HG03558 (cell line): ENCODE results near the gene B9D1.

Experiments
- ATAC-seq: cut with Tn5 transposase; IDR thresholded peaks from one replicate; pipeline ENCODE4 v1.9.1; 2021; ENCODE audit warnings: moderate number of reproducible peaks; ENCODE audit not compliant: unreplicated experiment; ENCODE audit errors: extremely low read depth

The B9D1 gene

GRCh38 chr17:19377602-19378415 lies 15.3 kb upstream of the B9D1 start:
- ATAC-seq: peak; percentile 81

DNA sequence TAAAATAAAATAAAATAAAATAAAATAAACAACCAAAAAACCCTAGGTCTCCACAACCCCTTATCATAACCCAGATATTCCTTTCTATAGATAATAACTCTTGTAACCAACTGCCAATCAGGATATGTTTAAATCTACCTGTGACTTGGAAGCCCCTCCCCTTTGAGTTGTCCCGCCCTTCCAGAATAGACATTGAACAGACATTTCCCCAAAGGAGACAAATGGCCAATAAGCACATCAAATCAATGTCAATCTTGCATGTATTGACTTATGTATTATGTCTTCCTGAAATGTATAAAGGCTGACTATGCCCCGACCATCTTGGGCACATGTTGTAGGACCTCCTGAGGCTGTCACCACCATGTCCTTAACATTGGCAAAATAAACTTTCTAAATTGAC lies 14.3 kb upstream of the B9D1 start:
- no peak for ATAC-seq

GRCh38 chr17:19375732-19376131 lies 13.2 kb upstream of the B9D1 start:
- ATAC-seq: no peak

DNA sequence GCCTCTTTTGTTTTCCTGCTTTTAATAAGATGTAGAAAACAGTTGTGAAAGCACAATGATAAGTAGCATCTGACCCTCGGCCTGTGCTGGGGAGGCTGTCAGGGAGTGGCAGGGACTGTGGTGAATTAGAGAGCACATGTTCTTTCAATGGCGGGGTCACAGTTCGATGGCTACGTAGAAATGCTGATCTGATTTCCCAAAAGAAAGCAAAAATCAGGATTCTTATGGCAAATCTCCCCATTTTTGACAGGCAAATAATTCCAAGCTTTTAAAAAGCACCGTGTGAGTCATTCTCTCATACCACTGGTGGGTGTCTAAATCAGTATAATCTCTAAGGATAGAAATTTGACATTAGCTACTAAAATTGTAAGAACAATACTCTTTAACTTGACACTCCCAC lies 11.6 kb upstream of the B9D1 start:
- ATAC-seq: no peak

GRCh38 chr17:19372866-19373504 lies 10.5 kb upstream of the B9D1 start:
- no peak for ATAC-seq

DNA sequence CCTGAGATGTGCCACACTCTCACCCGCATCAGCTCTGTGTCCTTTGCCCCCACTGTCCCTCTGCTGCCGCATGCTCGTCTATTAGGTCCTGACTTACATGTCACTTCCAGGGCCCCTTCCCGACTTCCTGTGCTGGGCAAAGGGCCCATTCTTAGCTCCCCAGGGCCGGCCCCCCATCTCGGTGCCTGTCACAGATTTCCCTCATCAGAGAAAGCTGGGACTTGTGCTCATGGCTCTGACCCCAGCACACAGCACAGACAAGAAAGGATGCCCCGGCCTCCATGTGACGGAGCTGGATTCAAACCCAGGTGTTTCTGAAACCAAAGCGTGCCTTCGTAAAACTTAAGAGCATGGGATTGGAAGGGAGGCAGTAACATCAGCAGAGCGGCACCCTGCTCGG lies 9.9 kb upstream of the B9D1 start:
- ATAC-seq: no peak

GRCh38 chr17:19372011-19372370 lies 9.5 kb upstream of the B9D1 start:
- ATAC-seq: no peak

GRCh38 chr17:19371259-19372010 lies 8.9 kb upstream of the B9D1 start:
- ATAC-seq: no peak

DNA sequence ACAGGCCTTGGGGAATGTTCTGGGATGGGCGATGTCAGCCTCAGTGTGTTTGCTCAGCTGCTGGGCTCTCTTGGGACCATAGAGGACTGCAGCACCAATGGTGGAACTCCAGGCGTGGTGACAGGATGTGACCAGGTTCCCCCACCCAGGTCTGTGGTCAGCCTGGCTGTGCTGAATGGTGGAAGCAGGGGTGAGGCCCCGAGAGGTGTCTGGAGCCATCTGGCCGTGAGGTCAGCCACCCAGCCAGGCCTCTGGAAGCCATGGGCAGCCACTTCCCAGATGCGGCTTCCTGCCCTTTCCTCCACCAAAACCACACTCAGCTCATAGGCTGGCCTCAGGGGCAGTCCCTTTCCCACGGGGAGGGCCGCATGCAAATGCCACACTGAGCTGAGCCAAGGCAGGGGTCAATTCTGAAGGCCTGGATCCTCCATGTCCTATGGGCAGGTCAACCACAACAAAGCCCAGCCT lies 8.0 kb upstream of the B9D1 start:
- no peak for ATAC-seq

DNA sequence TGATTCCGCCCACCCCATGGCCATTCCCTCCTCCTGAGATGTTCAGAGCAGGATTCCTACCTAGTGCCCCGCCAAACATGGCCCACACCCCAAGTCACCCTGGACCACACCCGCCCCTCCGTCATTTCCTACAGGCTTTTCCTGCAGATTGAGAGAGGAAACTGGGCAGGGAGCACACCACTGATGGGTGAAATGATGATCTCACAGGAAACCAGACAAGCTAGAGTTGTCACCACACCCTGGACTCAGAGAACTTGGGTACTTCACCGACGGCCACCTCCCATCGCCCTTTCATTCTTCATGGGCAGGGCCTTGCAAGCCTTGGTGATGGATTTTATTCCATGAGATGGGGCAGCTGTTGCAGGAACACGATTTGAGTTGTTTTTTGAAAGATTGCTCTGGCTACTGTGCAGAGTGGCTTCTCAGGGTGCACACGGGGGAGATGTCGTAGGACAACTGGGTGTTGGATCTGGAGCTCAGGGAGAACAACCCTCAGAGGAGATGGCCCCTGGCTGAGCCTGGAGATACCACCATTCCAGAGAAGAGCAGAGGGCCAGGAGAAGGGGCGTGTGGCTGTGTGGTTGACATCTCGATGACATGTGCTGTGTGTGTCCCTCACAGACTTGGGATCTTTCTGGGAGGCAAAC lies 7.4 kb upstream of the B9D1 start:
- no peak for ATAC-seq

- ATAC-seq: no peak
Measured at GRCh38 chr17:19369107-19369778, 6.7 kb upstream of the B9D1 start.

GRCh38 chr17:19368229-19368628 lies 5.7 kb upstream of the B9D1 start:
- no peak for ATAC-seq

- ATAC-seq: no peak
Measured at GRCh38 chr17:19366637-19366972, 4.1 kb upstream of the B9D1 start.

DNA sequence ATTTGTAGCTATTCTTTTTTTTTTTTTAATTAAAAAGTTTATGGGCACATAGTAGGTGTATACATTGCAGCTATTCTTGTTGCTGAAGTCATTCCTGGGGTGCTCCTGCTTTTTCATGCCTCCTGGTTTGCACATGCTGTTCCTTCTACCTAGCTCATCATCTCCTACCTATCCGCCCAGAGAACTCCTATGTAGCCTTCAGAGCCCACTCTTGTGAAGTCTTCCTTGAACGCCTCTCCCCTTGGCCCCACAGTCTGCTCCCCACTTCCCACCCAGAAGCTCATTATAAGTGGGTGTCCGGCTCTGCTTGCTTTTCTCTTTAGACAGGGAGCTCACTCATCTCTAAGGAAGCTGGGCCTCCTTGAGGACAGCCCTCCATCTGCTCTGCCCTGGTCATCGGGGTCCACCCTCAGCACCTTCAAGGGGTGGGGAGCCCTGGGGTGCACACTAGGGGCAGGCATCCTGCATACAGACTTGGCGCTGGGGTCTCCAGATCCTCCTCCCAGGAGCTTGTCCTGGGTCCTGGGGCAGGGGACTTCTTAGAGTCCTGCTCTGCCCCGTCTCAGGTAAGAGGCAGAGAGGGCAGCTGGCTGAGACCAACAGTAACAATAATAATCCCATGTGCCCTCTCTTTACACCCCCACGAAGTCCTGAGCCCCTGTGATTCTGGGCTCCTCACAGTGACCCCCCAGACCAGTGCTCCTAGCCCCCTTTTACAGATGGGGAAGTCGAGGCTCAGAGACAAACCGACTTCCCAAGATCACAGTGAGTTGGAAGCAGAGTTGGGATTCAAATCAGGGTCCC lies 3.5 kb upstream of the B9D1 start:
- no peak for ATAC-seq

DNA sequence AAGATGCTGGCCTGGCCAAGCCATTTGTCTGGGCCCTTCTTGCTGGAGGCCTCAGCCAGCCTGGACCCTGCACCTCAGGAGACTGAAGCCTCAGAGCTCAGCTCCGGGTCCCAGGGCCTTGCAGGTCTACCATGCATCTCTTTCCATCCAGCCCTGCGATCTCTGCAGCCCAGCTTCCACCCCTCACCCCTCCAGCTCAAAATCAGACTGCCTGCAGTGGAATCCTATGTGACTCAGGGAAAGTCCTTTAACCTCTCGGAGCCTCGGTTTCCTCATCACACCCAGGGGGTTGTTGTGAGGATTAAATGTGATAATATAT lies 2.9 kb upstream of the B9D1 start:
- no peak for ATAC-seq

DNA sequence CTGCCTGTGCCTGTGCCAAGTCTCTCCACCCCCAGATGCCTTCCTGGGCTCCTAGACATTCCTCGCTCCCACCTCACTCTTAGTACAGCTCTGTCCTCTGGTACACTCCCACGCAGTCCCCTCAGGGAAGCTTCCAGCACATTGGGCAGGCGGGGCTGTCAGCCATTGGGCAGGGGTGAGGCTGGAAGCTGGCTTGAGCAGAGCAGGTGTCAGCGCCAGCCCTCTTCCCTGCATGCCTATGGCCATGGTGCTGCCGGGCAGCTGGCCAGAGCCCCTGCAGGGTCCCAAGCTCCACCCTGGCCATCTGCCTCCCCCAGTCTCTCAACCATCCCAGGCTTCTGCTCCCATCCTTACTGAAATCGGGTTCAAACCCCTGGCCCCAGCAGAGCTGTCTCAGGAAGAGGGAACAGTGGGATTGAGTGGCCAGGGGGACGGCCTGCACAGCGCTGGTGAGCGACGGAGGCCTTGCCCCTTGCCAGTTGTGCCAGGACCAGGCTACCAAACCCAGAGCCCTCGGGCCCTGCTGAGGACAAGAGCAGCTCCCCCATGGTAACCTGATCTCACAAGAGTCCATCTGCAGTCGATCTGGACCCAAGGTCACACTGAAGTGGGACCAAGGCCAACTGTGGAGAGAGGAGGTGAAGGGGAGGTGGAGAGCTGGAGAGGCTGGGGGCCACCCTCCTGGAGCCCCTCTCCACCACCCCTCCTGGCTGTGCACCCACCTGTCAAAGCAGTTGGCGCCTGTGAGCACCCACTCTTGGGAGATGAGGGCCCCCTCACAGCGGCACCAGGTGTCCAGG lies 2.4 kb upstream of the B9D1 start:
- no peak for ATAC-seq

DNA sequence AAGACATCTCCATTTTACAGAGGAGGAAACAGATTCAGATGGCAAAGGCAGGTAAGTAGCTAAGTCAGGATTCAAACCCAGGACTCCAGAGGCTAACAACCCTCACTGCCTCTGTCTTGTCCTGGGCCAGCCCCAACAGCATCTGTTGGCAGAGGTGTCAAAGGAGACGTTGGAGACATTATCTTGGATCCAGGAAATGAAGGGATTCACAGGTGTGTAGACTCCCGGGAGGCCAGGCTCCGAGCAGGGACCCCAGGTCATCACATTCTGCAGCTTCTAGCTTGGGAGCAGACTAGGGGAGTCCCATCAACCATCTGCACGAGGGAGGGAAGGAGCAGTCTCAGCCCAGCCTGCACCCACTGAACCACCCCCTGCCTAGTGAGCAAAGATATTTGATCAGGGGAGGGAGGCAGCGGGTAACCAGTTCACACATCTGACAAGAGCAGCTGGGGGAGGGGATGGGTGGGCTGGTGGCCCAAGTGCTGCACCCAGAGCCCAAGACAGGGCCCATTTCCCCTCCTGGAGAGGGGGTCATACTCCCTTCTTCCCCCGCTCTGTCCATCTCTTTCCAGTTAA lies 1.0 kb upstream of the B9D1 start:
- ATAC-seq: no peak

- ATAC-seq: no peak
Measured at GRCh38 chr17:19363114-19363438, 553 bp upstream of the B9D1 start.

GRCh38 chr17:19361944-19362276 lies 613 bp downstream of the B9D1 start:
- ATAC-seq: no peak
